ENCODE data around the gene GJB2.

Gene GJB2

GRCh38 chr13:20142023-20142926 lies 50.5 kb downstream of the GJB2 start:
- no peak for DNase-seq (ENCODE audit: low read depth in 3 of 3, low spot score in 1 of 3)

- no peak for DNase-seq (ENCODE audit: low read depth in 3 of 3, low spot score in 1 of 3)
Observed at GRCh38 chr13:20141238-20142022, 51.3 kb downstream of the GJB2 start.

- DNase-seq (ENCODE audit: low read depth in 3 of 3, low spot score in 1 of 3): no peak
Observed at GRCh38 chr13:20140487-20140886, 52.3 kb downstream of the GJB2 start.

GRCh38 chr13:20137875-20138274 lies 54.9 kb downstream of the GJB2 start:
- no peak for DNase-seq (ENCODE audit: low read depth in 3 of 3, low spot score in 1 of 3)

Data from stimulated activated CD4-positive, alpha-beta T cell treated with anti-CD3 and anti-CD28 coated beads, TNF-alpha, amount 100 ng/mL, for 1 hour (primary cell).